NCI-H446 treated with DMSO at 0.1 percent for 48 hours (cell line): ENCODE data around the gene NDE1.

Experiments
- DNase-seq: peaks from one replicate; lab custom pipeline; 2025; lab: John Stamatoyannopoulos, UW

NDE1 gene

DNA sequence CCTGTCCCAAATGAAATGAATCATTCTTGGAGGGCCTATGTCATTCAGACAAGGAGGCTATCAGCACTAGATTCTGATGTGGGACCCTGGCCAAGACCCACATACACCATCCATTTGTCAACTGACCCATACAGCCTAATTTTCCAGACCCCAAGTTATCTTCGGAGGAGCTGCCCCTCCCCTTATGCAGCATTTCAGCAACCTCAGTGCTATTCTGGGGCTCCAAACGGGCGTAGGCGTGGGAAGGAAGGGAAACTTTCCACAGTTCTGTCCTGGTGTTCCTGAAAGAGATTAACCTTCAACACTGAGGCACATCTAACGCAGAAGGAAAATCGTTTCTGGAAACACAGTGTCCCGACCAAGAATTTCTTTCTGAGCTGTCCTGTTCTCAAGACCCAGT is 120.1 kb downstream of the NDE1 start:
- DNase-seq: no peak

DNA sequence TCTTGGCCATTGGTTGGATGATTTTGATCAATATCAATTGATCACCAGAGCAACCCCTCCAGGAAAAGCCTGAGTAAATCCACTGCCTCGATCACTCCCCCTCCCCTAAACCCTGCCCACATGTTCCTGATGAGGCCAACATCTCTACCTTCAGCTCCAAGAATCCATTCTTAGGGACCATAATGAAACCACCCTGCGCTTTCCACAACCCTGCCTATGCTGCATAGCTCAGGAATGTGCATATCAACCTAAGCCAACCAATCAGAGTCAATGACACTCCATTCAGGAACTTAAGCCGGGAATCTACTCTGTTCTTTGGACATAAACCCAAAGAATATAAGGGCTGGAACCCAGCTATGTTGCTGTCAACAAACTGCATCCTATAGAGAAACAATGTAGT is 120.5 kb downstream of the NDE1 start:
- no peak for DNase-seq

DNA sequence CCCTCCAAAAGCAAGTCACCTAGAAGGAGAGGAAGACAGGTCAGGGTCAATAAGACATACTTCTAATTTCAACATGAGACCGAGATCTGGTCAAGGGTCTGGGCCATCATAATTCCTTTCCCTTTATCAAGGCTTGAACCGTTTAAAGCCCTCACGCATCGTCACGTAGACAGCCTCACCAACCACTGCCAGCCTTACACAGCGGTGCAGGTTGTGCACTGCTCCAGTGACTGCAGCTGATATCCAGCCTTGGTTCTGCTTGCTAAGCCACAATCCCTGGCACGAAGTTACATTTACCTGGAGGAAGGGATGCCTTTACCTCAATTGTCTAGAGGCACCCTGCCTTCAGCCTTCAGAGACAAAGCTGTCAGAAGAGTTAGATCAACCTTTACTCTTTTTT is 121.6 kb downstream of the NDE1 start:
- no peak for DNase-seq

DNA sequence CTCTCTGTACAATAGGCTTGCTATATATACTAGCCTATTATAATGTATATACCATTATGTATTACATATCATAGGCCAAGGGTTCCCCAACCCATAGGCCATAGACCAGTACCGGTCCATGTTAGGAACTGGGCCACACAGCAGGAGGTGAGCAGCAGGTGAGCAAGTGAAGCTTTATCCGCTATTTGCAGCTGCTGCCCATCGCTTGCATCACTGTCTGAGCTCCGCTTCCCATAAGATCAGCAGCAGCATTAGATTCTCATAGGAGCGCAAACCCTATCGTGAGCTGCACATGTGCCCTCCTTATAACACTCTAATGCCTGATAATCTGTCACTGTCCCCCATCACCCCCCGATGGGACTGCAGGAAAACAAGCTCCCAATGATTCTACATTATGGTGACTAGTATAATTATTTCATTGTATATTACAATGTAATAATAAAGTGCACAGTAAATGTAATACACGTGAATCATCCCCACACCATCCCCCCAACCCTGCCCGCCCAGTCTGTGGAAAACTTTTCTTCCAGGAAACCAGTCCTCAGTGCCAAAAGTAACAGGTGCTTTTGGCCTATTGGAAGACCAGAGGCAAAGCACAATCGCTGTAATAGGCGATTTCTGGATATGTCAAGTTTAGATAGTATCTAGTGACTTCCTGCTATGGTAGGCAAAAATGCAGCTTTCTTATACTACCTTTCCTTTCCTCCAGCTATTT is 122.7 kb downstream of the NDE1 start:
- DNase-seq: no peak

DNA sequence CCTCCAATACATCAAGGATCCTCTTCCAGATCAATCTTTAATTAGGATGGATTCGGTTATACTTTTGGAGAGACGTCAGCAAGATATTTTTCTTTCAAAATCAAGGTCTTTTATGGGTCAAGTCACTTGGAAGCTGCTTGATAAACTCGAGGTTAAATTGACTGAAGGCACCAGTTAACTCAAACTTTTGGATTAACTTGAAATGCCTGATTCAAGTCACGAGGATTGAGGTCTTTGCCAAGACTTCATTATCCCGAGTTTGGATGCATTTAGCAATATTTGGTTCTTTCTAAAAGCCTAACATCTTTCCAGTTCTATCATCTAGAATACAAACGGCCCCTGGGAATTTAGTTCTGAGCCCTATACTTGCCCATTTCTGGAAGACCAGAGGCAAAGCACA is 123.9 kb downstream of the NDE1 start:
- no peak for DNase-seq

DNA sequence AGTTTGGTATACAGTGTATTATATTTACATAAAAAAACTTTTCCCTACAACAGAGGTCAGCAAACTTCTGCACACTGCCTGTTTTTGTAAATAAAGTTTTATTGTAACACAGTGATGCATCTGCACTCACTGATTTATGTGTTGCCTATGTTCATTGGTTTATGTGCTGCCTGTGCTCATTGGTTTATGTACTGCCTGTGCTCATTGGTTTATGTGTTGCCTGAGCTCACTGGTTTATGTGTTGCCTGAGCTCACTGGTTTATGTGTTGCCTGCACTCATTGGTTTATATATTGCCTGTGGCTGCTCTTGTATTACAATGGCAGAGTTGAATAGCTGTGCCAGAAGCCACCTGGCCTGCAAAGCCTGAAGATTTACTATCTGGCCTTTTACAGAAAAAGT is 125.2 kb downstream of the NDE1 start:
- DNase-seq: no peak

DNA sequence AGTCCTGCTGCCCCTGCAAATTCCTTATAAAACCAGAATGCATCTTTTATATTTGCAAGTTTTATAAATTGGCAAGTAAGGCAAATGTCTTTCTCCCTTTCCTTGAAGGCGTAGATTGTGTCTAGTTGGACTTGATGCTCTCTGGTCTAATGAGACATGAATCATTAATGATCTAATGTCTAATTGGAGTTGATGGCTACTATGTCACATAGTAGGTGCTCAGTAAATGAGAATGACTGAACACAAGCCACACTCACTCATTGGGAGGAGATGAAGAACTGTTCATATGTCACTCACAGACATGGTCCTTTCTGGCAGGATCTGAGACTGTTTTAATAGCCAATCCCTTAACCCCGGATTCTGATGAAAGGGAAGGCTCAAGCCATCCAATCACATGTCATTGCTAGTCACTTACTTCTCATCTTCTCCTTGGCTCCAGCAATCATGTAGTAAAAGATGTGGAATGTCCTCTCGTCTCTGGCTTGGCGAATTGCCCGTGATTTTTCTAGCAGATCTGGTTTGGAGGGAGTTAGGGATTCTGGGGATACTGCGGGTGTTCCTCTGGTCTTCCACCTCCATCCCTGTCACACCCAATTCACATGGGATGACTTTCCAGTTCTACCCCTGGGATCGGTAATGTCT is 125.7 kb downstream of the NDE1 start:
- DNase-seq: no peak
